Loucy (cell line): Measurements from ENCODE around the gene U2SURP.

Experiments
- EZH2phosphoT487 ChIP-seq: fragments of 200-600 bp; IDR thresholded peaks from 2 replicates; pipeline ENCODE4 v1.6.1; 2018; ENCODE audit warnings: antibody characterized with exemption, mild to moderate bottlenecking, moderate library complexity, borderline replicate concordance
- TF ChIP-seq, protein P1 (sequence below): fragments of 200-600 bp; sonication (generic); conservative IDR thresholded peaks from 2 replicates; pipeline ENCODE4 v1.5.1; 2014; ENCODE audit warnings: mild to moderate bottlenecking, antibody characterized with exemption, low read length

DNA sequence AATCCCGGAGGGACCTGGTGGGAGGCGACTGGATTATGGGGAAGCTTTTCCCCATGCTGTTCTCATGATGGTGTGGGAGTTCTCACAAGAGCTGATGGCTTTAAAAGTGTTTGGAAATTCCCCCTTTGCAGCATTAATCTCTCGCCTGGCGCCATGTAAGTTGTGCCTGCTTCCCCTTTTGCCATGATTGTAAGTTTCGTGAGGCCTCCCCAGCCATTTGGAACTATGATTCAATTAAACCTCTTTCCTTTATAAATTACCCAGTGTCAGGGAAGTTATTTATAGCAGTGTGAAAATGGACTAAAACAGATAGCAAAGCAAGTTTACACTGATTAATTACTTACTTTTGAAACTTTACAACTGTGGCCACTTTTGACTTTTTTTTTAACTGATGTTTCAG is 10.6 kb upstream of the U2SURP start:
- TF ChIP-seq, protein P1, sequence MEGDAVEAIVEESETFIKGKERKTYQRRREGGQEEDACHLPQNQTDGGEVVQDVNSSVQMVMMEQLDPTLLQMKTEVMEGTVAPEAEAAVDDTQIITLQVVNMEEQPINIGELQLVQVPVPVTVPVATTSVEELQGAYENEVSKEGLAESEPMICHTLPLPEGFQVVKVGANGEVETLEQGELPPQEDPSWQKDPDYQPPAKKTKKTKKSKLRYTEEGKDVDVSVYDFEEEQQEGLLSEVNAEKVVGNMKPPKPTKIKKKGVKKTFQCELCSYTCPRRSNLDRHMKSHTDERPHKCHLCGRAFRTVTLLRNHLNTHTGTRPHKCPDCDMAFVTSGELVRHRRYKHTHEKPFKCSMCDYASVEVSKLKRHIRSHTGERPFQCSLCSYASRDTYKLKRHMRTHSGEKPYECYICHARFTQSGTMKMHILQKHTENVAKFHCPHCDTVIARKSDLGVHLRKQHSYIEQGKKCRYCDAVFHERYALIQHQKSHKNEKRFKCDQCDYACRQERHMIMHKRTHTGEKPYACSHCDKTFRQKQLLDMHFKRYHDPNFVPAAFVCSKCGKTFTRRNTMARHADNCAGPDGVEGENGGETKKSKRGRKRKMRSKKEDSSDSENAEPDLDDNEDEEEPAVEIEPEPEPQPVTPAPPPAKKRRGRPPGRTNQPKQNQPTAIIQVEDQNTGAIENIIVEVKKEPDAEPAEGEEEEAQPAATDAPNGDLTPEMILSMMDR = no peak
- TF ChIP-seq EZH2phosphoT487 = no peak
